ENCODE data around the gene RABEP1.

Gene RABEP1

DNA sequence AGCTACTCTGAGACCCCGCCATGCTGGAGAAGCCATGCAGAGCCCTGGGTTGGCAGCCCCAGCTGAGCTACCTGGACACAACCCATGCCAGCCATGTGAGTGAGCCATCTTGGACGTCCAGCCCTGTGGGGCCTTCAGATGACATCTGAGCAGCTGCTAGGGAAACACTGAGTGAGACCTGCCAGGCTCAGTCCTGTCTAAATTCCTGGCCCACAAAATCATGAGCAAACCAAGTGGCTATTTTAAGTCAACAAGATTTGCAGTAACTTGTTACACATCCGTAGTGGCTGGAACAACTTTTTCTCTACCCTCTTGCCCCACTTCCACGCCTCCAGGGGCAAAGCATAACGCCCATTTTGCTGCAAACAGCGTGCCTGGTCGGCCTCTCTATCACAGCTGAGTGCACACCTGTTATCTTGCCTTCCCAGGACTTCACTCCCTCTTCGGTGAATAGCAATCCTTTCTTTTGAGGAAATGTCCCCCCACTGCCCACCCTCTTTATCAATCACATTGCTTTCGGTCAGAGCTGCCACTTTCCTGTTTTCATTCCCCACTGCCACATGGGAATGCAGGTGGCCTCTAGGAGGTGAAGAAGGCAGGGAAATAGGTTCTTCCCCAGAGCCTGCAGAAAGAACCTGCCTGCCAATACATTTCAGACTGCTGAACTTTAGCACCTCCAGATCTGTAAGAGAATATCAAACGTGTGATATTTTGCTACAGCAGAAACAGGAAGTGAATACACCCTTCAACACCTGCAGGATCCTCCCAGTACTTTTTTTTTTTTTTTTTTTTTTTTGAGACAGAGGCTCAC is 40.0 kb upstream of the RABEP1 start:
- no peak for DNase-seq (ENCODE audit: low read depth)
- TF ChIP-seq, protein P1, sequence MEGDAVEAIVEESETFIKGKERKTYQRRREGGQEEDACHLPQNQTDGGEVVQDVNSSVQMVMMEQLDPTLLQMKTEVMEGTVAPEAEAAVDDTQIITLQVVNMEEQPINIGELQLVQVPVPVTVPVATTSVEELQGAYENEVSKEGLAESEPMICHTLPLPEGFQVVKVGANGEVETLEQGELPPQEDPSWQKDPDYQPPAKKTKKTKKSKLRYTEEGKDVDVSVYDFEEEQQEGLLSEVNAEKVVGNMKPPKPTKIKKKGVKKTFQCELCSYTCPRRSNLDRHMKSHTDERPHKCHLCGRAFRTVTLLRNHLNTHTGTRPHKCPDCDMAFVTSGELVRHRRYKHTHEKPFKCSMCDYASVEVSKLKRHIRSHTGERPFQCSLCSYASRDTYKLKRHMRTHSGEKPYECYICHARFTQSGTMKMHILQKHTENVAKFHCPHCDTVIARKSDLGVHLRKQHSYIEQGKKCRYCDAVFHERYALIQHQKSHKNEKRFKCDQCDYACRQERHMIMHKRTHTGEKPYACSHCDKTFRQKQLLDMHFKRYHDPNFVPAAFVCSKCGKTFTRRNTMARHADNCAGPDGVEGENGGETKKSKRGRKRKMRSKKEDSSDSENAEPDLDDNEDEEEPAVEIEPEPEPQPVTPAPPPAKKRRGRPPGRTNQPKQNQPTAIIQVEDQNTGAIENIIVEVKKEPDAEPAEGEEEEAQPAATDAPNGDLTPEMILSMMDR (conservative IDR thresholded peaks at IDR 0.05; ENCODE audit: low read depth, low read length): no peak
- H3K4me3 ChIP-seq (ENCODE audit: low read length): no peak overlapping the region

DNA sequence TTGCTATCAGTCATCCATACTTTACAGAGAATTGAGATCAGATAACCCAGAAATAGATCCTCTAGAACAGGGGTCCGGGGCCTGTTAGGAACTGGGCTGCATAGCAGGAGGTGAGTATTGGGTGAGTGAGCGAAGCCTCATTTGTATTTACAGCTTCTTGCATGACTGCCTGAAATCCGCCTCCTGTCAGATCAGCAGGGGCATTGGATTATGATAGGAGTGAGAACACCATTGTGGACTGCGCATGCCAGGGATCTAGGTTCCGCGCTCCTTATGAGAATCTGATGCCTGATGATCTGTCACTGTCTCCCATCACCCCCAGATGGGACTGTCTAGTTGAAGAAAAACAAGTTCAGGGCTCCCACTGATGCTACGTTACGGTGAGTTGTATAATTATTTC is 34.5 kb upstream of the RABEP1 start:
- TF ChIP-seq, protein P1 (conservative IDR thresholded peaks at IDR 0.05; ENCODE audit: low read depth, low read length): no peak
- H3K4me3 ChIP-seq (ENCODE audit: low read length): no peak overlapping the region
- no peak for DNase-seq (ENCODE audit: low read depth)

DNA sequence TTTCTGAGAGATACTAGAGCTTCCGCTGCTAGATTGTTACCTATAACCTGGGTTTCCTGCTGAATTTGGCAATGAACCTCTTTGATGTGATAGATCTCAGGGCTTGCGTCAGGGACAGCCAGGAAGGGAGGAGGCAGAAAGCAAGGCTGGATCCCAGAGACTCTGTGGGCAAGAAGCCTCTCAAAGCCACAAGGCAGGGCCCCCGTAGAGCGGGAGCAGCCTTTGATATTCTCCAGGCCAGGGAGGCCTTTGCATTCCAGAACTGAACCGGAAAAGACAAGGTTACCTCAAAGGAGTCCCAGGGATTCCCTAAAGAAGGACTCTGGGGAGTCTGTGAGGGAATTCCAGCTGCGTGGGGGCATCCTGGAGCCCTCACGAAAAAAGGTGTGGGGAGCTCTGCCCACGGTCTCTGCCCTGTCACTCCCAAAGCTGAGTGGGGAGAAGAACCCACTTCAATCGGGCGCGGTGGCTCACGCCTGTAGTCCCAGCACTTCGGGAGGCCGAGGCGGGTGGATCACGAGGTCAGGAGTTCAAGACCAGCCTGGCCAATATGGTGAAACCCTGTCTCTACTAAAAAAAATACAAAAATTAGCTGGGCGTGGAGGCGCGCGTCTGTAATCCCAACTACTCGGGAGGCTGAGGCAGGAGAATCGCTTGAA is 33.1 kb upstream of the RABEP1 start:
- no peak overlapping the region for H3K4me3 ChIP-seq (ENCODE audit: low read length)
- DNase-seq (ENCODE audit: low read depth): no peak
- TF ChIP-seq, protein P1 (conservative IDR thresholded peaks at IDR 0.05; ENCODE audit: low read depth, low read length): no peak

DNA sequence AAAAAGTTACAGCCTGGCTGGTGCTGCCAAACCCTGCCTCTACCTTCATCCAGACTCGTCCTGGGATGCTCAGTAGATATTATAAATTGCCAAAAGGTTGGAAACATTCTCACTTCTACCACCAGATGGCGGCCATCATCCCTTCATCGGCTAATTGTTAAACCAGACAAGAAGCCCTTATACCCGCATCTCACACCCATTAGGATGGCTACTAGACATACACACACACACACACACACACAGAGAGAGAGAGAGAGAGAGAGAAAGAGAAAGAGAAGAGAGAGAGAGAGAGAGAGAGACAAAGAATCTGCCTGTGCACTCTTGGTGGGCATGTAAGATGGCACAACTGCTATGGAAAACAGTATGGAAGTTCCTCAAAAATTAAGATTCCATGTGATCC is 32.5 kb upstream of the RABEP1 start:
- H3K4me3 ChIP-seq (ENCODE audit: low read length): no peak overlapping the region
- peak; percentile 37 for DNase-seq (ENCODE audit: low read depth)
- TF ChIP-seq, protein P1 (conservative IDR thresholded peaks at IDR 0.05; ENCODE audit: low read depth, low read length): peak; percentile 73

DNA sequence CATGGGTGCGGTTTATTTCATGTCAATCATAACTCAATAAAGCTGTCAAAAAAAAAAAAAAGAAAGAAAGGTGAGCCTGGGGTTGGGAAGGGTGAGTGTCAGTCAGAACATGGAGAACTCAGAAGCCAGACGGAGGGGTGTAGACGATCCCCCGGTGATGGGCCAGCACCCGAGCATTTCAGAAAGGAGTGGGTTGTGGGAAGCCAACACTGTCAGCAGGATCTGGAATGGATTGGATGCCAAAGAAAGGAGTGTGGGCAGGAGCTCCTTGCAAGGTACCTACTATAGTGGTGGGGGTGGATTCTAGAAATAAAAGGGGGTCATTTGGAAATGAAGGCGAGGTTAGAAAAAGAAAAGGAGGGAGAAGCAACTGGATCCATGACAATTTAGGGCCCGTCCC is 27.7 kb upstream of the RABEP1 start:
- TF ChIP-seq, protein P1 (conservative IDR thresholded peaks at IDR 0.05; ENCODE audit: low read depth, low read length): no peak
- no peak for DNase-seq (ENCODE audit: low read depth)
- no peak overlapping the region for H3K4me3 ChIP-seq (ENCODE audit: low read length)

DNA sequence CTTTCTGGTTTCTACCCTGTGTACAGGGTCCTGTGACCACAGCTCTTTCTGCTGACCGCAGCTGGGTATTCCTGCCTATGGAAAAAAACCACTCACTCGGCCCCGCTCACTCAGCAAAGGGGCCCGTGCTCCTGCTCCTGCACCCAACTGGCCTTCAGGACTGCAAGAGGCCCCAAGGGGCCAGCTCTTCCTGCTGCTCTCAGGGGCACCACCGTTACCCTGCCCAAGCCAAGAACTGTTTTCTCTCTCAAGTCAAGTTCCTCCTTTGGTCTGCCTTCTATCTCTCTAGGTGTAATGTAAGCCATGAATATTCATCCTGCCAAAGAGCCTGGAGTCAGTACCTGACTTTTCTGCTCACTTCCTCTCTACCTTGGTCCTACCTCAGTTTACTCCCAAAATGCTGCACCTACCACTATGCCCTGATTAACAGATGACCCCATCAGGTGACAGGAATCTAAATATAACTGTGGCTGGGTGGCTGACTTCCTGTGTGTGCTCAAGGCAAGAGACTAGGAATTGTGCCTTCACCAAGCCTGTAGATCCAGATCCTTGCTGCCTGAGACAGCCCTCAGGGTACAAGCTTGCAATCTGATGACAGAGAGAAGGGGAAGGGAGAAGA is 27.1 kb upstream of the RABEP1 start:
- H3K4me3 ChIP-seq (ENCODE audit: low read length): no peak overlapping the region
- TF ChIP-seq, protein P1 (conservative IDR thresholded peaks at IDR 0.05; ENCODE audit: low read depth, low read length): no peak
- DNase-seq (ENCODE audit: low read depth): no peak

All from retinal pigment epithelial cell (primary cell).